Measurements from ENCODE around the gene HSD11B2.

DNA sequence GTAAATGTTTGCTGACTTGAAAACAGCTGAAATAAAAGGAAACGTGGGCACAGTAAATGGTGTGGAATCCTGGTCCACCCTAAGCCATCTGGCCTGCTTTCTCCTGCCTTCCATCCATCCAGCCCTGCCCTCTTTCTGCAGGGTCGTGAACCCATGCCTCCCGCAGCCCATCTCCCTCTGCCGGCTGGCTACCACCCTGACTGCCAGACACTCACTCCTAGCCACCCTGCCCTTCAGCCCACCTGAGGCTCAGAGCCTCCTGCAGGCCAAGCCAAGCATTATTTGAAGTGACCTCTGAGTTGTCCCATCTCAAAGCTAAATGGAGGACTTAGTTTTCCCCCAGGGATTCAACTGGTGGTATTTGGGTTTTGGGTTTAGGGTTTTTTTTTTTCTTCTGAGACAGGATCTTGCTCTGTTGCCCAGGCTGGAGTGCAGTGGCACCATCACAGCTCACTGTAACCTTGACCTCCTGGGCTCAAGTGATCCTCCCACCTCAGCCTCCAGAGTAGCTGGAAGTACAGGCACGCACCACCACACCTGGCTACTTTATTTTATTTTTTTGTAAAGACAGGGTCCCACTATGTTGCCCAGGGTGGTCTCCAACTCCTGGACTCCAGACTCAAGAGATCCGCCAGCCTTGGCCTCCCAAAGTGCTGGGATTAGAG, 23.0 kb upstream of the HSD11B2 start:
- no peak for TF ChIP-seq YY1 (IDR thresholded peaks at IDR 0.05; ENCODE audit: insufficient read depth, insufficient read length)
- no peak for TF ChIP-seq SUZ12 (IDR thresholded peaks at IDR 0.05; ENCODE audit: extremely low read depth, insufficient read depth, insufficient read length)

All from NT2/D1 (cell line).